Measurements from ENCODE around the gene CEP43.

CEP43 gene

DNA sequence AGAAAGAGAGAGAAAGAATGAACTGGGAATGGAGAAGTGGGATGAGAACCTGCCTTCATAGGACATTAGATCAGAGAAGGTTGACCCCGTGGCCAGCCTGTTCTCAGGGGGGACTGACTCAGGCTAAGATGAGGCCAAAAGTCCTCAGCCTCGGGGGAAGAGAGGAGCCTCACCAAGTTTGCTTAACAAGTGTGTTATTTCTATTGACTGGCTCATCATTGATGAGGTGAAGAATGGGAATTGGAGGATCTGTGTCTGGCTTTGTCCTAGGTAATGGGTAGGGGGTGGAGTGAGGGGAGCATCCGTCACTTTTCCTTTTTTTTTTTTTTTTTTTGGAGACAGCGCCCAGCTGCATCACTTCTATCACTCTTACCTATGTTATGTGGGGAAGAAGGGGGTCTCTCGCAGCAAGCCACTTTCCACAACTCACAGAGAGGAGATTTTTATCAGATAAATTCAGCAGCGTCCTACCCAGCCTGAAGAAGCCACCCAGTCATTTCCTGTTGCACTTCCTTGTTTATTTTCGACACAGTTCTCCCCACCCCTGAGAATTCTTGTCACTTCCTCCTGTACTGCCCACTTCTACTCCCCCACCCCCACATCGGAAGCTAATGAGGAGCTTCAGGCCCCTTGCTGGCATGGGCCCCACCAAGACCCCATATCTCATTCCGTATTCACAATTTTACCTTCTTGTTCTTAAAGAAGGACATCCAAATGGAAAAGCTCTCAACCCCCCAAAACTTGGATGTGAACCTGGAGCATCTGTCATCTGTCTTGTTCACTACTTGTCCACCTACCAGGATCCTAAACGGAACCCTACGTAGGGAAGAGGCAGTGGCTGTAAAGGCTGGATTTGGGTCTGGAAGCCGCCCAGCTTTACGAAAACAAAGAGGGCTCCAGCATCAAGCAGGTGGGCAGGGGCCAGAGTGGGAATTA is 40.0 kb upstream of the CEP43 start:
- no peak overlapping the region for H3K23ac ChIP-seq (ENCODE audit: low read length in 2 of 2)
- peak overlapping the region in 1 of 2 experiments; percentile 22 for H3K14ac ChIP-seq (ENCODE audit: low read length in 2 of 2)
- peak overlapping the region; percentile 58 to 81 for H3K4ac ChIP-seq (ENCODE audit: low read depth in 1 of 2, low read length in 2 of 2)
- H2AFZ ChIP-seq (ENCODE audit: low read depth, low read length): no peak overlapping the region
- no peaks in the 10 kb centered on the region for H3K9me3 ChIP-seq (ENCODE audit: control insufficient read depth, low read length)
- H2BK5ac ChIP-seq (ENCODE audit: low read depth, low read length, poor library complexity, severe bottlenecking): peak overlapping the region; percentile 14
- H4K8ac ChIP-seq (ENCODE audit: low read length): peak overlapping the region; percentile 70
- H2BK15ac ChIP-seq (ENCODE audit: low read depth, poor library complexity, severe bottlenecking): peak overlapping the region; percentile 52
- peak overlapping the region; percentile 65 for H3K27ac ChIP-seq (ENCODE audit: low read length, poor library complexity, severe bottlenecking)
- peak overlapping the region; percentile 50 for H4K91ac ChIP-seq (ENCODE audit: low read length)
- peaks cover 9% of the 10 kb centered on the region for H3K79me1 ChIP-seq (replicated peaks; ENCODE audit: low read length, poor library complexity, severe bottlenecking)
- peak overlapping the region; percentile 51 for H2BK120ac ChIP-seq (ENCODE audit: low read depth, low read length)
- WGBS: 60% methylated on average over 11 of the region's 13 CpGs
- no peaks in the 10 kb centered on the region for H3K27me3 ChIP-seq (ENCODE audit: control insufficient read depth in 1 of 2, insufficient read depth in 1 of 2, low read length in 2 of 2)
- H3K4me1 ChIP-seq (ENCODE audit: control insufficient read depth, insufficient read depth, low read depth, low read length): peaks cover 26% of the 10 kb centered on the region
- no peak overlapping the region for H3K4me2 ChIP-seq (ENCODE audit: low read length, poor library complexity, severe bottlenecking)
- peak overlapping the region; percentile 68 for H2AK5ac ChIP-seq (ENCODE audit: low read length, severe bottlenecking)
- no peak overlapping the region for H2BK12ac ChIP-seq (ENCODE audit: low read length in 2 of 2)
- H3K18ac ChIP-seq (ENCODE audit: low read depth in 1 of 2, low read length in 2 of 2): peak overlapping the region; percentile 48 to 62
- DNase-seq: peak; percentile 52
- H3K4me3 ChIP-seq (ENCODE audit: insufficient read depth in 1 of 2, low read depth in 1 of 2, low read length in 2 of 2): no peak overlapping the region
- no peak overlapping the region for H3K9ac ChIP-seq (ENCODE audit: low read length)
- no peaks in the 10 kb centered on the region for H3K36me3 ChIP-seq (ENCODE audit: control insufficient read depth in 1 of 2, insufficient read depth in 2 of 2, low read depth in 1 of 2, low read length in 2 of 2)

GRCh38 chr6:166959911-166960608 is 39.1 kb upstream of the CEP43 start:
- Histone ChIP-seq H3K27me3 (ENCODE audit: control insufficient read depth in 1 of 2, insufficient read depth in 1 of 2, low read length in 2 of 2) (no peaks in the 10 kb centered on the region), H3K4me3 (ENCODE audit: insufficient read depth in 1 of 2, low read depth in 1 of 2, low read length in 2 of 2) (no peak overlapping the region), H2BK12ac (ENCODE audit: low read length in 2 of 2) (peak overlapping the region in 1 of 2 experiments; percentile 79), H2BK5ac (ENCODE audit: low read depth, low read length, poor library complexity, severe bottlenecking) (no peak overlapping the region), H3K9ac (ENCODE audit: low read length) (no peak overlapping the region), H2AK5ac (ENCODE audit: low read length, severe bottlenecking) (peak overlapping the region; percentile 68), H3K4me2 (ENCODE audit: low read length, poor library complexity, severe bottlenecking) (no peak overlapping the region), H3K14ac (ENCODE audit: low read length in 2 of 2) (no peak overlapping the region), H4K8ac (ENCODE audit: low read length) (peak overlapping the region; percentile 61), H2BK120ac (ENCODE audit: low read depth, low read length) (no peak overlapping the region), H3K4ac (ENCODE audit: low read depth in 1 of 2, low read length in 2 of 2) (no peak overlapping the region), H4K91ac (ENCODE audit: low read length) (peak overlapping the region; percentile 47), H3K18ac (ENCODE audit: low read depth in 1 of 2, low read length in 2 of 2) (peak overlapping the region in 1 of 2 experiments; percentile 5), H3K27ac (ENCODE audit: low read length, poor library complexity, severe bottlenecking) (no peak overlapping the region), H2AFZ (ENCODE audit: low read depth, low read length) (no peak overlapping the region), H3K36me3 (ENCODE audit: control insufficient read depth in 1 of 2, insufficient read depth in 2 of 2, low read depth in 1 of 2, low read length in 2 of 2) (no peaks in the 10 kb centered on the region), H2BK15ac (ENCODE audit: low read depth, poor library complexity, severe bottlenecking) (no peak overlapping the region), H3K23ac (ENCODE audit: low read length in 2 of 2) (no peak overlapping the region), H3K9me3 (ENCODE audit: control insufficient read depth, low read length) (no peaks in the 10 kb centered on the region), H3K79me1 (replicated peaks; ENCODE audit: low read length, poor library complexity, severe bottlenecking) (peaks cover 7% of the 10 kb centered on the region), H3K4me1 (ENCODE audit: control insufficient read depth, insufficient read depth, low read depth, low read length) (peaks cover 25% of the 10 kb centered on the region)
- no peak for DNase-seq
- WGBS: 91% methylated on average over 9 of the region's 9 CpGs

GRCh38 chr6:166960609-166960978 is 38.6 kb upstream of the CEP43 start:
- no peaks in the 10 kb centered on the region for H3K27me3 ChIP-seq (ENCODE audit: control insufficient read depth in 1 of 2, insufficient read depth in 1 of 2, low read length in 2 of 2)
- H3K27ac ChIP-seq (ENCODE audit: low read length, poor library complexity, severe bottlenecking): no peak overlapping the region
- H3K4me1 ChIP-seq (ENCODE audit: control insufficient read depth, insufficient read depth, low read depth, low read length): peaks cover 20% of the 10 kb centered on the region
- no peak overlapping the region for H2BK120ac ChIP-seq (ENCODE audit: low read depth, low read length)
- H3K9me3 ChIP-seq (ENCODE audit: control insufficient read depth, low read length): no peaks in the 10 kb centered on the region
- H3K4me3 ChIP-seq (ENCODE audit: insufficient read depth in 1 of 2, low read depth in 1 of 2, low read length in 2 of 2): no peak overlapping the region
- no peak overlapping the region for H3K4me2 ChIP-seq (ENCODE audit: low read length, poor library complexity, severe bottlenecking)
- no peak for DNase-seq
- no peak overlapping the region for H2BK15ac ChIP-seq (ENCODE audit: low read depth, poor library complexity, severe bottlenecking)
- H2BK12ac ChIP-seq (ENCODE audit: low read length in 2 of 2): no peak overlapping the region
- no peak overlapping the region for H3K9ac ChIP-seq (ENCODE audit: low read length)
- H2AK5ac ChIP-seq (ENCODE audit: low read length, severe bottlenecking): no peak overlapping the region
- no peak overlapping the region for H4K91ac ChIP-seq (ENCODE audit: low read length)
- no peaks in the 10 kb centered on the region for H3K36me3 ChIP-seq (ENCODE audit: control insufficient read depth in 1 of 2, insufficient read depth in 2 of 2, low read depth in 1 of 2, low read length in 2 of 2)
- WGBS: 100% methylated on average over 3 of the region's 3 CpGs
- no peak overlapping the region for H3K14ac ChIP-seq (ENCODE audit: low read length in 2 of 2)
- H3K23ac ChIP-seq (ENCODE audit: low read length in 2 of 2): no peak overlapping the region
- no peak overlapping the region for H2AFZ ChIP-seq (ENCODE audit: low read depth, low read length)
- H3K79me1 ChIP-seq (replicated peaks; ENCODE audit: low read length, poor library complexity, severe bottlenecking): peaks cover 4% of the 10 kb centered on the region
- H3K4ac ChIP-seq (ENCODE audit: low read depth in 1 of 2, low read length in 2 of 2): no peak overlapping the region
- H3K18ac ChIP-seq (ENCODE audit: low read depth in 1 of 2, low read length in 2 of 2): no peak overlapping the region
- H4K8ac ChIP-seq (ENCODE audit: low read length): no peak overlapping the region
- H2BK5ac ChIP-seq (ENCODE audit: low read depth, low read length, poor library complexity, severe bottlenecking): no peak overlapping the region

DNA sequence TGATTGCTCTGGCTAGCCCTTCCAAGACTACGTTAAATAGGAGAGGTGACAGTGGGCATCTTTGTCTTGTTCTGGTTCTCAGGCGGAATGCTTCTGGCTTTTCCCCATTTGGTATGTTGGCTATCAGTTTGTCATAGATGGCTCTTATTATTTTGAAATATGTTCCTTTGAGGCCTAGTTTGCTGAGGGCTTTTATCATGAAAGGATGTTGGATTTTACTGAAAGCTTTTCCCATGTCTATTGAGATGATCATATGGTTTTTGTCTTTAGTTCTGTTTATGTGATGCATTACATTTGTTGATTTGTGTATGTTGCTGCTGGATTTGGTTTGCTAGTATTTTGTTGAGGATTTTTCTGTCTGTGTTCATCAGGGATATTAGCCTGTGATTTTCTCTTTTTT is 32.9 kb upstream of the CEP43 start:
- H3K18ac ChIP-seq (ENCODE audit: low read depth in 1 of 2, low read length in 2 of 2): no peak overlapping the region
- H3K14ac ChIP-seq (ENCODE audit: low read length in 2 of 2): no peak overlapping the region
- no peak overlapping the region for H3K4ac ChIP-seq (ENCODE audit: low read depth in 1 of 2, low read length in 2 of 2)
- H3K27ac ChIP-seq (ENCODE audit: low read length, poor library complexity, severe bottlenecking): no peak overlapping the region
- H3K79me1 ChIP-seq (replicated peaks; ENCODE audit: low read length, poor library complexity, severe bottlenecking): no peaks in the 10 kb centered on the region
- no peak overlapping the region for H2BK15ac ChIP-seq (ENCODE audit: low read depth, poor library complexity, severe bottlenecking)
- no peaks in the 10 kb centered on the region for H3K4me1 ChIP-seq (ENCODE audit: control insufficient read depth, insufficient read depth, low read depth, low read length)
- H3K36me3 ChIP-seq (ENCODE audit: control insufficient read depth in 1 of 2, insufficient read depth in 2 of 2, low read depth in 1 of 2, low read length in 2 of 2): no peaks in the 10 kb centered on the region
- H2BK12ac ChIP-seq (ENCODE audit: low read length in 2 of 2): no peak overlapping the region
- H2AK5ac ChIP-seq (ENCODE audit: low read length, severe bottlenecking): no peak overlapping the region
- no peaks in the 10 kb centered on the region for H3K9me3 ChIP-seq (ENCODE audit: control insufficient read depth, low read length)
- no peak overlapping the region for H3K4me3 ChIP-seq (ENCODE audit: insufficient read depth in 1 of 2, low read depth in 1 of 2, low read length in 2 of 2)
- H2BK5ac ChIP-seq (ENCODE audit: low read depth, low read length, poor library complexity, severe bottlenecking): no peak overlapping the region
- DNase-seq: no peak
- 97% methylated on average over 2 of the region's 2 CpGs for WGBS
- H3K9ac ChIP-seq (ENCODE audit: low read length): no peak overlapping the region
- no peak overlapping the region for H2BK120ac ChIP-seq (ENCODE audit: low read depth, low read length)
- H3K23ac ChIP-seq (ENCODE audit: low read length in 2 of 2): no peak overlapping the region
- no peak overlapping the region for H4K8ac ChIP-seq (ENCODE audit: low read length)
- H4K91ac ChIP-seq (ENCODE audit: low read length): no peak overlapping the region
- H3K27me3 ChIP-seq (ENCODE audit: control insufficient read depth in 1 of 2, insufficient read depth in 1 of 2, low read length in 2 of 2): no peaks in the 10 kb centered on the region
- no peak overlapping the region for H2AFZ ChIP-seq (ENCODE audit: low read depth, low read length)
- no peak overlapping the region for H3K4me2 ChIP-seq (ENCODE audit: low read length, poor library complexity, severe bottlenecking)
